Stimulated activated CD8-positive, alpha-beta memory T cell treated with anti-CD3 and anti-CD28 coated beads, Interleukin-15, amount 100 ng/mL, for 1 hour (primary cell): ENCODE data around the gene TULP1.

Experiments used
- DNase-seq: peaks from one replicate; pipeline ENCODE4 v3.0.0-alpha.2; 2020; ENCODE audit warnings: low read depth

The TULP1 gene

DNA sequence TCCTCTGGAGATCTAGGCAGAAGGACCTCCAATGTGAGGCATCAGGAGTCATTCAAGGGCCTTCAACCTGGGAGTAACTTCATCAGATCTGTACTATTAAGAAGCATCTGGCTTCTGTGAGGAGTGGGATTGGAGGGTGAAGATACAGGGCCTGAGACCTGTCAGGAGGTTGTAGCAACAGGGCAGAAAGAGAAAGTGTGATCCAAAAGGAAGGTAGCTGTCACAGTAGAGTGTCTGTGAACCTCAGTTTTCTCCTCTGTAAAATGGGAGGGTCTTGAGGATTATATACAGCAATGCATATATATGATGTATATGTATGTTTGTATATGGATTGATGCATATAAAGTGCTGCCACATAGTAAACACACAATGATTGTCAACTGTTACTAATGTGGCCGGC, 47.0 kb downstream of the TULP1 start:
- DNase-seq: no peak

GRCh38 chr6:35463292-35463691, 49.4 kb downstream of the TULP1 start:
- DNase-seq: no peak

- no peak for DNase-seq
Measured at GRCh38 chr6:35461270-35461669, 51.4 kb downstream of the TULP1 start.

- DNase-seq: no peak
Measured at GRCh38 chr6:35457907-35458306, 54.8 kb downstream of the TULP1 start.

- no peak for DNase-seq
Measured at GRCh38 chr6:35454391-35455110, 58.1 kb downstream of the TULP1 start.

- no peak for DNase-seq
Measured at GRCh38 chr6:35453236-35453635, 59.5 kb downstream of the TULP1 start.

DNA sequence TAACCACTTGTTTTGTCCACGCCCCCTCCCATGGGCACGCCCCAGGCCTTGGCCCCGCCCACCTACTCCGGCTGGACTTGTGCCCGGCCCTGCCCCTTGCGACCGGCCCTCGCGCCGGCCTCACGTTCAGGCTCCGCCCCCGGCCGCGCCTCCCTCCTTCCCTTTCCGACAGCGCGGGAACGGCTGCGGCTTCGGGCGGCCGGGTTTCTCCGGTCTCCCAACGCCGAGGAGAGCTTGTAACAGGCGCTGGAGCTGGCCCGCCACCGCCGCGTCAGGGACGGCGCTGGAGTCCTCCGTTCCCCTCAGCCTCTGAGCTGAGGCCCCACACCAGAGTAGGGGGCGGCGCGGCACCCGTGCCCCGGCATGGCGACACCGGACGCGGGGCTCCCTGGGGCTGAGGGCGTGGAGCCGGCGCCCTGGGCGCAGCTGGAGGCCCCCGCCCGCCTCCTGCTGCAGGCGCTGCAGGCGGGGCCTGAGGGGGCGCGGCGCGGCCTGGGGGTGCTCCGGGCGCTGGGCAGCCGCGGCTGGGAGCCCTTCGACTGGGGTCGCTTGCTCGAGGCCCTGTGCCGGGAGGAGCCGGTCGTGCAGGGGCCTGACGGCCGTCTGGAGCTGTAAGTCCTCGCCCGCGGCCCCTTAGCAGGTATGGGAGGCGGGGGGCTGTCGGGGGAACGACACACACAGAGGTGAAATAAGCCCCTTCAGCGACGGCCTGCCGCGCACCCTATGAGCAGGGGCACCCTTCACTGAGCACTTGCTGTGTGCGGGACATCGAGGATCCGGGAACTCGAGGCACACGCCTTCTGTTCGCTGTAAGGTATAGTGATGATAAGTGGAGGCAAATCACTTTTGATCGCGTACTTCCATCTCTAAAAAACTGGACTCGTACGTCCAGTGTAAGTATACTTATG, 60.3 kb downstream of the TULP1 start, which contains the start of gene FANCE:
FANCE (plus strand) TSS at position 156 of the 908 bp plus-strand sequence; CDS start at position 364, 208 bp downstream.
- peak; percentile 79 for DNase-seq

DNA sequence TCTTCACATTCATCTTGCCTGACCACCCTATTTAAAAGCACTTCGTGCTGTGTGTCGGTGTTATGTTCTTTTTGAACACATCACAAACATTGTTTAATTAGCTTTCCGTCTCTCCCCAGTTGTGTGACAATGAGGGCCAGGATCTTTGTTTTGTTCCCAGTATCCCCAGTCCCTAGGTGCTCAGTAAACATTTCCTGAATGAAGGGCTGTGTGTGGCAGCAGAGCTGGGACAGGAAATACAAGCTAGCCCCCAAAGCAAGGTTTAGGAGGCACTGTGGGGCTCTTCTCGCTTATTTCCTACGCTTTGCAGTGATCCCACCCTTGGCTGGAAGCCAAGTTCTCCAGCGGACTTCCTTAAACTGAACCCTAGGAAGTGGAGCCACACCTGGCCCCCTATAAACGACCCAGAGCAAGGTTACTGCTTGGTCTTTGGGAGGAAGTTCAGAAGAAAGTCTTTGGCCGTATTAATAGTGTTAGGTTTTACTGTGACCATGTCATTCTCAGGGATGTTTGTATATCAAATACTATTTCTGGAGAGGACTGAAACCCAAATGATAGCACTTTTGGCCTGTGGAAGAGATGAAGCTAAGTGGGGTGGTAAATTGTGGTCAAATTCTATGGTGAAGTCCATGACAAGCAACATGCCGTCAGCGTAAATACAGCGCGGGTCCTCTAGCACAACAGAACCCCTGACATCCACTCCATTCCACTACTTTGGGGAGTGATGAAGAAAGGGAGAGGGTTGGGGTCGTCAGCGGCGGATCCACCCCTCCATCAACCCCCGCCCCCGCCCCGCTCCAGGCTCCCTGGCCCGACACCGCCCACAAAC, 61.1 kb downstream of the TULP1 start:
- no peak for DNase-seq

DNA sequence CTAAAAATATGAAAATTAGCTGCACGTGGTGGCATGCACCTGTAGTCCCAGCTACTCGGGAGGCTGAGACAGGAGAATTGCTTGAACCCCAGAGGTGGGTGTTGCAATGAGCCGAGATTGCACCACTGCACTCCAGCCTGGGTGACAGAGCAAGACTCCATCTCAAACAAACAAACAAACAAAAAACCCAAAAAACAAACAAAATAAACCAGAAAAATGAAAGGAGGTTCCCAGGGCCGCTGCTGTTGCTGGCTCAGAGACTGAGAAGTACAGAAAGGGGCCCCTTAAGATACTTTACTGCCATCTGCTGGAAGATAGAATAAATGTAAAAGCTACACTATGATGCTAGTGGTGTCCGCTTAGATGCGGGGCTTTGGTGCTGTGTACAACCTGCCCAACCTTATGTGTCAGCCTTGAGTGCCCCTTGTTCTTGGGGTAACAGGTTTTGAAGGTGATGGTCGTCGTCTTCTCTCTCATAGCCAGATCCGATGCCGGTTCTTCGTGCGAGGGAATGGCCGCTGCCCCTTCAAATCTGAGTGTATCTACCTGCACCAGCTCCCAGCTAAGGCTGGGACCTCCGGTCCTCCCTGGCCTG, 63.3 kb downstream of the TULP1 start:
- DNase-seq: no peak

GRCh38 chr6:35448191-35448590, 64.5 kb downstream of the TULP1 start:
- no peak for DNase-seq
